Transverse colon (tissue), 4 donors: ENCODE results near the gene SIRT2. TPM values are rescaled to one million over a fixed set of nuclear protein-coding genes. Genes with fewer than 3 reads are reported as not detected.

Experiments used
- DNase-seq: peaks from one replicate; pipeline ENCODE4 v3.0.0-alpha.2; 2019
- H3K27ac ChIP-seq, 4 donors: fragments of 200-600 bp; sonication (generic); 2 replicates each; pipeline ENCODE4 v1.5.1; 2016 to 2018; ENCODE audit warnings: inconsistent platforms in 4 of 4
- H3K27me3 ChIP-seq: fragments of 200-600 bp; sonication (generic); 2 replicates; pipeline ENCODE4 v1.5.1; 2017; ENCODE audit warnings: inconsistent platforms
- H3K36me3 ChIP-seq, 4 donors: fragments of 200-600 bp; sonication (generic); 2 replicates each; pipeline ENCODE4 v1.5.1; 2017 to 2019; ENCODE audit warnings: inconsistent platforms in 4 of 4
- H3K4me1 ChIP-seq, 4 donors: fragments of 200-600 bp; sonication (generic); 2 replicates each; pipeline ENCODE4 v1.5.1; 2017 to 2020; ENCODE audit warnings: inconsistent platforms in 4 of 4
- H3K4me3 ChIP-seq, 4 donors: fragments of 200-600 bp; sonication (generic); 1 replicate in 1 of 4; 2 replicates in 3 of 4; pipeline versions ENCODE4 v1.5.1 to v1.6.1; 2017 to 2019; ENCODE audit warnings: inconsistent platforms in 4 of 4
- H3K9me3 ChIP-seq, 2 donors: fragments of 200-600 bp; sonication (generic); 2 replicates each; pipeline ENCODE4 v1.5.1; 2017 to 2019; ENCODE audit warnings: inconsistent platforms in 2 of 2
- EP300 ChIP-seq: sonication (generic); formaldehyde crosslinking; IDR thresholded peaks from one replicate; pipeline ENCODE4 v1.6.1; 2017; ENCODE audit warnings: antibody characterized with exemption, low read depth
- POLR2A ChIP-seq: fragments of 450-650 bp; IDR thresholded peaks from one replicate; pipeline ENCODE4 v1.6.1; 2016; ENCODE audit warnings: antibody characterized with exemption, mild to moderate bottlenecking, moderate library complexity
- POLR2AphosphoS5 ChIP-seq, 3 donors: sonication (generic); formaldehyde crosslinking; IDR thresholded peaks; one replicate each; pipeline ENCODE4 v1.6.1; 2016; ENCODE audit warnings: antibody characterized with exemption in 3 of 3
- WGBS, 2 donors: methylation state at CpG; one replicate each; pipeline ENCODE4 v1.1.5; 2018; ENCODE audit warnings: low coverage in 1 of 2; 5-methylcytosine and 5-hydroxymethylcytosine counted together
- in situ Hi-C, 4 donors: fragments of 200-750 bp; cut with MboI; loops; one replicate each; pipeline versions ENCODE4 v1.15.0 to v1.15.1; 2017; ENCODE audit warnings: low sequenced_read_pairs in 3 of 4, low pct_ligation_motif_present in 1 of 4, low pct_unique_long_range_greater_than_20kb in 1 of 4
- intact Hi-C: fragments of 100-400 bp; cut with DNase I; formaldehyde crosslinking; loops from one replicate; pipeline ENCODE4 v1.15.1; 2023; ENCODE audit warnings: low total_unique reads
- total RNA-seq, 4 donors: library from RNA; depleted of rRNA; stranded (reverse); fragments of >200 nt; gene quantifications; one replicate each; pipeline ENCODE4 v1.1.0, GENCODE V29; 2016
- TF ChIP-seq, protein P1 (sequence below), 5 experiments: fragments of 200-600 bp in 3 of 5; fragments of 450-650 bp in 2 of 5; sonication (generic) in 3 of 5; IDR thresholded peaks; 1 replicate in 2 of 5; 2 replicates in 3 of 5; pipeline ENCODE4 v1.5.1; 2016 to 2017; ENCODE audit warnings: antibody characterized with exemption in 5 of 5, inconsistent platforms in 3 of 5, mild to moderate bottlenecking in 2 of 5, moderate library complexity in 1 of 5

SIRT2 gene
- total RNA-seq, 4 donors from 2014 or later = 56.3 to 128 (median 64.2) TPM

DNA sequence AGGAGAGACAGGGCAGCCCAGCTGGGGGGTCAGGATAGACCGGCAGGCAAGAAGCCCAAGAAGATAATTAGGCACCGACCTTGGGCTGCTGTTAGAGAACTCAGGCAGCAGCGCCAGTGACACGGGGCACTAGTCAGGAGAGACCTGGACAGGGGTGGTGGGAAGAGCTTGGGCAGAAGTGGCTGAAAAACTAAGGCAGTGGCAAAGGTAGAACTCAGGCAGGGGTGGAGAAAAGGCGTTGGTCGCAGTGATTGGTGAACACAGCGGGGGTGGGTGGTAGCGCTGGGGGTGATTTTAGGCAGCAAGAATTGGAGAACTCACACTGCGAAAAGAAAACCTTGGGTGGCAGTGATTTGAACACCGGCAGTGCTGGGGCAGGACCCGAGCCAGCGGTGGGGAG lies 8.3 kb upstream of the SIRT2 start:
- no peak overlapping the region for H3K4me3 ChIP-seq
- no peak overlapping the region for H3K27ac ChIP-seq
- peaks cover 17% of the 10 kb centered on the region for H3K27me3 ChIP-seq
- H3K36me3 ChIP-seq = peaks cover 0 to 23% (median 6%) of the 10 kb centered on the region in 4 donors
- H3K4me1 ChIP-seq = no peaks in the 10 kb centered on the region
- H3K9me3 ChIP-seq = no peaks in the 10 kb centered on the region
- intact Hi-C loops = no loop called here
- DNase-seq = no peak
- TF ChIP-seq EP300 (no peak), POLR2A (no peak), POLR2AphosphoS5 (IDR thresholded peaks at IDR 0.05) (no peak)
- TF ChIP-seq, protein P1, sequence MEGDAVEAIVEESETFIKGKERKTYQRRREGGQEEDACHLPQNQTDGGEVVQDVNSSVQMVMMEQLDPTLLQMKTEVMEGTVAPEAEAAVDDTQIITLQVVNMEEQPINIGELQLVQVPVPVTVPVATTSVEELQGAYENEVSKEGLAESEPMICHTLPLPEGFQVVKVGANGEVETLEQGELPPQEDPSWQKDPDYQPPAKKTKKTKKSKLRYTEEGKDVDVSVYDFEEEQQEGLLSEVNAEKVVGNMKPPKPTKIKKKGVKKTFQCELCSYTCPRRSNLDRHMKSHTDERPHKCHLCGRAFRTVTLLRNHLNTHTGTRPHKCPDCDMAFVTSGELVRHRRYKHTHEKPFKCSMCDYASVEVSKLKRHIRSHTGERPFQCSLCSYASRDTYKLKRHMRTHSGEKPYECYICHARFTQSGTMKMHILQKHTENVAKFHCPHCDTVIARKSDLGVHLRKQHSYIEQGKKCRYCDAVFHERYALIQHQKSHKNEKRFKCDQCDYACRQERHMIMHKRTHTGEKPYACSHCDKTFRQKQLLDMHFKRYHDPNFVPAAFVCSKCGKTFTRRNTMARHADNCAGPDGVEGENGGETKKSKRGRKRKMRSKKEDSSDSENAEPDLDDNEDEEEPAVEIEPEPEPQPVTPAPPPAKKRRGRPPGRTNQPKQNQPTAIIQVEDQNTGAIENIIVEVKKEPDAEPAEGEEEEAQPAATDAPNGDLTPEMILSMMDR (IDR thresholded peaks at IDR 0.05) = no peak
- in situ Hi-C loops = no loop called here
- WGBS, 2 donors = 93 to 94% methylated on average over 12 of the region's 12 CpGs

DNA sequence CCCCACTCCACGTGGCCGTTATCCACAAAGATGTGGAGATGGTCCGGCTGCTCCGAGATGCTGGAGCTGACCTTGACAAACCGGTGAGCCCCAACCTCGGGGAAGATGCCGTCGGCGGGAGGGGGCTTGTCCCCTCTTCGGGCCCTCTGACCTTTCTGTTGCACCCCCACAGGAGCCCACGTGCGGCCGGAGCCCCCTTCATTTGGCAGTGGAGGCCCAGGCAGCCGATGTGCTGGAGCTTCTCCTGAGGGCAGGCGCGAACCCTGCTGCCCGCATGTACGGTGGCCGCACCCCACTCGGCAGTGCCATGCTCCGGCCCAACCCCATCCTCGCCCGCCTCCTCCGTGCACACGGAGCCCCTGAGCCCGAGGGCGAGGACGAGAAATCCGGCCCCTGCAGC lies 7.8 kb upstream of the SIRT2 start:
- peaks cover 0 to 23% (median 6%) of the 10 kb centered on the region in 4 donors for H3K36me3 ChIP-seq
- in situ Hi-C loops (no loop called here), intact Hi-C loops (no loop called here)
- 90% methylated on average over 20 of the region's 29 CpGs; no CpG with 5 or more reads in 1 of the 2 donors for WGBS, 2 donors
- no peak overlapping the region for H3K27ac ChIP-seq
- no peaks in the 10 kb centered on the region for H3K9me3 ChIP-seq
- no peak for DNase-seq
- H3K4me3 ChIP-seq = no peak overlapping the region
- no peak for TF ChIP-seq POLR2AphosphoS5 (IDR thresholded peaks at IDR 0.05)
- TF ChIP-seq EP300 = no peak
- TF ChIP-seq POLR2A = no peak
- TF ChIP-seq, protein P1 (IDR thresholded peaks at IDR 0.05) = no peak
- H3K27me3 ChIP-seq = peaks cover 15% of the 10 kb centered on the region
- no peaks in the 10 kb centered on the region for H3K4me1 ChIP-seq

DNA sequence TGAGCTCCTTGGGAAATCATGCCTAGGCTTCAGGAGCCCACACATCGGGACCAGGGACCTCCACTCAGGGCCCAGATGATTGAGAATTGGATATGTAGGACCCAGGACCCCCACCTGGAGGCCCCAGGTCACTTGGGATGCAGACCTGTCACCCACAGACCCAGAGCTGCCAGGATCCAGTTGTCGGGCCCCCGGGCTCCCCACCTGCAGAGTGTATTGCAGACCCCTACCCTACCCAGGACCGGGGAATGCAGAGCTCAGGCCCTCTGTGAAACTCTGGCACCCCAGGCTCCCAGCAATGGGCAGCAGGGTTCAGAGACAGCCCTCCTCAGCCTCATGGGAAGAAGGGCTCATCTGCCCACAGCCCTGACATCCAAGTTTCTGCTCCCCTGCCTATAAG lies 6.2 kb upstream of the SIRT2 start:
- WGBS, 2 donors = 96% methylated on average over 4 of the region's 4 CpGs; no CpG with 5 or more reads in 1 of the 2 donors
- H3K27ac ChIP-seq = no peak overlapping the region
- TF ChIP-seq POLR2A (no peak), EP300 (no peak), POLR2AphosphoS5 (IDR thresholded peaks at IDR 0.05) (no peak)
- TF ChIP-seq, protein P1 (IDR thresholded peaks at IDR 0.05) = no peak
- no peaks in the 10 kb centered on the region for H3K27me3 ChIP-seq
- peaks cover 0 to 11% (median 7%) of the 10 kb centered on the region in 4 donors for H3K4me1 ChIP-seq
- H3K36me3 ChIP-seq = peaks cover 0 to 23% (median 6%) of the 10 kb centered on the region in 4 donors
- H3K9me3 ChIP-seq = no peaks in the 10 kb centered on the region
- H3K4me3 ChIP-seq = no peak overlapping the region
- intact Hi-C loops = no loop called here
- in situ Hi-C loops = no loop called here
- DNase-seq = no peak

DNA sequence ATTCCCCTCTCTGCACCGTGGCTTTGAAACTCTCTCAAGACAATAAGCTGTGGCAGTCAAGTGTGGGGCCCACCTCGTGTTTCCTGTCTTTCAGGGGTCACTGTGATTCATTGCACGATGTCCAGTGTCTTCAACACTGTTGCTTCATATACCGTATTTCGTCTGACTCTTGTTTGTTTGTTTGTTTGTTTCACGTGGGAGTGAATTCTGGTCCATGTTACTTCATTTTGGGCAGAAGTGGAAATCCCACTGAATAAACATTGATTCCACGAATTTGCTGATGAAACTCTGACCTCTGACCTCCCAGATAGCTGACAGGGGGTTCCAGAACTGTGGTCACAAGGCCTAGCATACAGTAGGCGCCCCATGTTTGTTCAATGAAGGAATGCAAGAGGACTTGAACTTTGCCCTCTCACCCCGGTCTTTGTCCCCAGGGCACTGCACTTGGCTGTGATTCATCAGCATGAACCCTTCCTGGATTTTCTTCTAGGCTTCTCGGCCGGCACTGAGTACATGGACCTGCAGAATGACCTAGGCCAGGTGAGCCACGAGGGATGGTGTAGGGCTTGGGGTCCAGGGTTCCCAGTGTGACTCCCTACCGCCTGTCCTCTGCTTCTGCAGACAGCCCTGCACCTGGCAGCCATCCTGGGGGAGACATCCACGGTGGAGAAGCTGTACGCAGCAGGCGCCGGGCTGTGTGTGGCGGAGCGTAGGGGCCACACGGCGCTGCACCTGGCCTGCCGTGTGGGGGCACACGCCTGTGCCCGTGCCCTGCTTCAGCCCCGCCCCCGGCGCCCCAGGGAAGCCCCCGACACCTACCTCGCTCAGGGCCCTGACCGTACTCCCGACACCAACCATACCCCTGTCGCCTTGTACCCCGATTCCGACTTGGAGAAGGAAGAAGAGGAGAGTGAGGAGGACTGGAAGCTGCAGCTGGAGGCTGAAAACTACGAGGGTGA lies 5.4 kb upstream of the SIRT2 start:
- WGBS, 2 donors = 58 to 87% methylated on average over 7 to 33 of the region's 35 CpGs
- intact Hi-C loops = no loop called here
- H3K4me1 ChIP-seq = peaks cover 0 to 15% (median 10%) of the 10 kb centered on the region in 4 donors
- H3K9me3 ChIP-seq = no peaks in the 10 kb centered on the region
- H3K36me3 ChIP-seq = peaks cover 0 to 23% (median 6%) of the 10 kb centered on the region in 4 donors
- no peak for DNase-seq
- TF ChIP-seq EP300 (no peak), POLR2A (no peak)
- TF ChIP-seq, protein P1 (IDR thresholded peaks at IDR 0.05) = no peak
- H3K27me3 ChIP-seq = no peaks in the 10 kb centered on the region
- H3K27ac ChIP-seq = no peak overlapping the region
- no peak overlapping the region for H3K4me3 ChIP-seq
- in situ Hi-C loops = no loop called here
